Measurements from ENCODE around the gene POMT1.

- TF ChIP-seq CTCF (IDR thresholded peaks at IDR 0.05; ENCODE audit: insufficient read depth, low read length, poor library complexity, severe bottlenecking), result no peak
- TF ChIP-seq EZH2phosphoT487 (conservative IDR thresholded peaks at IDR 0.05; ENCODE audit: low read length), result no peak
These were observed 63.4 kb downstream of the POMT1 start for GRCh38 chr9:131566158-131566557.

All from SU-DHL-6 (cell line).